ENCODE data around the gene CNIH3. TPM values are rescaled to one million over a fixed set of nuclear protein-coding genes. Genes with fewer than 3 reads are reported as not detected.

CNIH3 gene
- total RNA-seq, 1 experiment from 2014 or later = 3.7 TPM

DNA sequence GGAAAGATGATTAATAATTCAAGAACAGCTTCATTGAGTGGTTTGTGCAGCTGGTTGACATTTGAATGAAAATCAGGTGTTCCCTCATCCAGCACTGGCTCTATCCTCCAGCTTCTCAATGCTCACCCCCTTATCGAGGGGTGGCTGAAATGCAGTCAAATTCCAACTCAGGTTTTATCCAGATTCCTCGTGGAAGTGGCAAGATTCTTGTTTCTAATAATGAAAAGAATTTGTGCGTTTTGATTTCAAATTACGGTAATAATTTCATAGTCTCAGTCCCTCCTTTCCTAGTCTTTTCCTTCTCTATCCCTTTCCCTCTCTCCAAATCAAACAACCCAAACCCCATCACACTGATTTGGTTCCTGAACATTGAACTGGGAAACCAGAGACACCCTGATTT is 3.1 kb downstream of the CNIH3 start:
- Histone ChIP-seq H3K27ac (ENCODE audit: low read length) (no peak overlapping the region), H3K27me3 (ENCODE audit: control insufficient read depth, insufficient read depth, low read length) (peaks cover 12% of the 10 kb centered on the region), H3K4me1 (ENCODE audit: control insufficient read depth, insufficient read depth, low read length) (no peaks in the 10 kb centered on the region), H3K36me3 (ENCODE audit: control insufficient read depth, insufficient read depth, low read length) (no peaks in the 10 kb centered on the region), H3K4me3 (ENCODE audit: low read depth in 2 of 2, low read length in 2 of 2) (no peak overlapping the region; a peak in 1 of 4 replicates), H3K9me3 (ENCODE audit: control insufficient read depth, insufficient read depth, low read depth, low read length) (no peaks in the 10 kb centered on the region)
- DNase-seq (ENCODE audit: low read depth, low spot score) = no peak
- in situ Hi-C loops (cut with HindIII; ENCODE audit: low pct_unique_long_range_greater_than_20kb, low sequenced_read_pairs) (no loop called here), intact Hi-C loops (cut with micrococcal nuclease; ENCODE audit: unreplicated experiment) (no loop called here)
- ChIA-PET CTCF (no interaction called here), POLR2A (no interaction called here)
- no peak for ATAC-seq
- BruUV-seq (replicated peaks) = no TSS peak
- TF ChIP-seq SIN3A (IDR thresholded peaks at IDR 0.05; ENCODE audit: borderline replicate concordance, insufficient read depth, low read depth, low read length) (no peak), POLR2AphosphoS5 (IDR thresholded peaks at IDR 0.05; ENCODE audit: low read depth, low read length) (no peak), TCF7L2 (IDR thresholded peaks at IDR 0.05; ENCODE audit: low read depth, low read length) (no peak)
- TF ChIP-seq, protein P1, sequence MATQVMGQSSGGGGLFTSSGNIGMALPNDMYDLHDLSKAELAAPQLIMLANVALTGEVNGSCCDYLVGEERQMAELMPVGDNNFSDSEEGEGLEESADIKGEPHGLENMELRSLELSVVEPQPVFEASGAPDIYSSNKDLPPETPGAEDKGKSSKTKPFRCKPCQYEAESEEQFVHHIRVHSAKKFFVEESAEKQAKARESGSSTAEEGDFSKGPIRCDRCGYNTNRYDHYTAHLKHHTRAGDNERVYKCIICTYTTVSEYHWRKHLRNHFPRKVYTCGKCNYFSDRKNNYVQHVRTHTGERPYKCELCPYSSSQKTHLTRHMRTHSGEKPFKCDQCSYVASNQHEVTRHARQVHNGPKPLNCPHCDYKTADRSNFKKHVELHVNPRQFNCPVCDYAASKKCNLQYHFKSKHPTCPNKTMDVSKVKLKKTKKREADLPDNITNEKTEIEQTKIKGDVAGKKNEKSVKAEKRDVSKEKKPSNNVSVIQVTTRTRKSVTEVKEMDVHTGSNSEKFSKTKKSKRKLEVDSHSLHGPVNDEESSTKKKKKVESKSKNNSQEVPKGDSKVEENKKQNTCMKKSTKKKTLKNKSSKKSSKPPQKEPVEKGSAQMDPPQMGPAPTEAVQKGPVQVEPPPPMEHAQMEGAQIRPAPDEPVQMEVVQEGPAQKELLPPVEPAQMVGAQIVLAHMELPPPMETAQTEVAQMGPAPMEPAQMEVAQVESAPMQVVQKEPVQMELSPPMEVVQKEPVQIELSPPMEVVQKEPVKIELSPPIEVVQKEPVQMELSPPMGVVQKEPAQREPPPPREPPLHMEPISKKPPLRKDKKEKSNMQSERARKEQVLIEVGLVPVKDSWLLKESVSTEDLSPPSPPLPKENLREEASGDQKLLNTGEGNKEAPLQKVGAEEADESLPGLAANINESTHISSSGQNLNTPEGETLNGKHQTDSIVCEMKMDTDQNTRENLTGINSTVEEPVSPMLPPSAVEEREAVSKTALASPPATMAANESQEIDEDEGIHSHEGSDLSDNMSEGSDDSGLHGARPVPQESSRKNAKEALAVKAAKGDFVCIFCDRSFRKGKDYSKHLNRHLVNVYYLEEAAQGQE (IDR thresholded peaks at IDR 0.05; ENCODE audit: insufficient read depth in 1 of 2, low read depth in 2 of 2, low read length in 1 of 2) = no peak
- TF ChIP-seq, protein P2, sequence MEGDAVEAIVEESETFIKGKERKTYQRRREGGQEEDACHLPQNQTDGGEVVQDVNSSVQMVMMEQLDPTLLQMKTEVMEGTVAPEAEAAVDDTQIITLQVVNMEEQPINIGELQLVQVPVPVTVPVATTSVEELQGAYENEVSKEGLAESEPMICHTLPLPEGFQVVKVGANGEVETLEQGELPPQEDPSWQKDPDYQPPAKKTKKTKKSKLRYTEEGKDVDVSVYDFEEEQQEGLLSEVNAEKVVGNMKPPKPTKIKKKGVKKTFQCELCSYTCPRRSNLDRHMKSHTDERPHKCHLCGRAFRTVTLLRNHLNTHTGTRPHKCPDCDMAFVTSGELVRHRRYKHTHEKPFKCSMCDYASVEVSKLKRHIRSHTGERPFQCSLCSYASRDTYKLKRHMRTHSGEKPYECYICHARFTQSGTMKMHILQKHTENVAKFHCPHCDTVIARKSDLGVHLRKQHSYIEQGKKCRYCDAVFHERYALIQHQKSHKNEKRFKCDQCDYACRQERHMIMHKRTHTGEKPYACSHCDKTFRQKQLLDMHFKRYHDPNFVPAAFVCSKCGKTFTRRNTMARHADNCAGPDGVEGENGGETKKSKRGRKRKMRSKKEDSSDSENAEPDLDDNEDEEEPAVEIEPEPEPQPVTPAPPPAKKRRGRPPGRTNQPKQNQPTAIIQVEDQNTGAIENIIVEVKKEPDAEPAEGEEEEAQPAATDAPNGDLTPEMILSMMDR (IDR thresholded peaks at IDR 0.05) = no peak

DNA sequence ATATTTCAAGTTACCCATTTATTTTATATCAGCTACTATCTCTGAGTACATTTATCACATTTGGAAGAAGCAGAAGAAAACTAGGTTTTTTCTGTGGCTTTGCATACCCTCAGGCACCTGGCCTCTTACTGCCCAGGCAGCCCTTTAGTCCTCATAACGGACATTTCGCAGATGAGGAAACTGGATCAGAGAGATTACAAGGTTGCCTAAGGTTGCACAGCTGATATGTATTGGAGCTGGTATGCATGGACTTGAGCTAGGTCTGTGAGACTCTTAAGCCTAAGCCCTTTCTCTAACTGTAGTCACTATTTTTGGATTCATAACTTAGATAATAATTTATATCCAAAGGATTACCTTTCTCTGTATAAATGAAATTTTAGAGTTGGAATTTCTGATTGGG is 4.0 kb downstream of the CNIH3 start:
- H3K4me1 ChIP-seq (ENCODE audit: control insufficient read depth, insufficient read depth, low read length) = no peaks in the 10 kb centered on the region
- no TSS peak for BruUV-seq (replicated peaks)

More for the DNA sequence above, 4.0 kb downstream of the CNIH3 start:
- CTCF ChIA-PET = no interaction called here
- in situ Hi-C loops (cut with HindIII; ENCODE audit: low pct_unique_long_range_greater_than_20kb, low sequenced_read_pairs) (no loop called here), intact Hi-C loops (cut with micrococcal nuclease; ENCODE audit: unreplicated experiment) (no loop called here)
- TF ChIP-seq SIN3A (IDR thresholded peaks at IDR 0.05; ENCODE audit: borderline replicate concordance, insufficient read depth, low read depth, low read length) = no peak
- no peak for TF ChIP-seq POLR2AphosphoS5 (IDR thresholded peaks at IDR 0.05; ENCODE audit: low read depth, low read length)
- no peak for TF ChIP-seq TCF7L2 (IDR thresholded peaks at IDR 0.05; ENCODE audit: low read depth, low read length)
- TF ChIP-seq, protein P1 (IDR thresholded peaks at IDR 0.05; ENCODE audit: insufficient read depth in 1 of 2, low read depth in 2 of 2, low read length in 1 of 2) = no peak
- TF ChIP-seq, protein P2 (IDR thresholded peaks at IDR 0.05) = no peak
- H3K4me3 ChIP-seq (ENCODE audit: low read depth in 2 of 2, low read length in 2 of 2) = no peak overlapping the region
- POLR2A ChIA-PET = no interaction called here
- H3K9me3 ChIP-seq (ENCODE audit: control insufficient read depth, insufficient read depth, low read depth, low read length) = no peaks in the 10 kb centered on the region
- DNase-seq (ENCODE audit: low read depth, low spot score) (no peak), ATAC-seq (no peak)
- no peaks in the 10 kb centered on the region for H3K36me3 ChIP-seq (ENCODE audit: control insufficient read depth, insufficient read depth, low read length)
- no peak overlapping the region for H3K27ac ChIP-seq (ENCODE audit: low read length)
- H3K27me3 ChIP-seq (ENCODE audit: control insufficient read depth, insufficient read depth, low read length) = peaks cover 12% of the 10 kb centered on the region
